Peyer's patch (tissue), 4 donors: ENCODE results near the gene NCOA3.

ENCODE experiments used
- POLR2A ChIP-seq, 2 donors: fragments of 450-650 bp; IDR thresholded peaks; one replicate each; pipeline ENCODE4 v1.5.1; 2017; ENCODE audit warnings: antibody characterized with exemption in 2 of 2, mild to moderate bottlenecking in 2 of 2, moderate library complexity in 2 of 2
- TF ChIP-seq, protein P1 (sequence below), 6 experiments: fragments of 450-650 bp in 4 of 6; fragments of 200-600 bp in 2 of 6; sonication (generic) in 1 of 6; IDR thresholded peaks; one replicate each; pipeline ENCODE4 v1.5.1; 2017 to 2019; ENCODE audit warnings: antibody characterized with exemption in 6 of 6, mild to moderate bottlenecking in 3 of 6, moderate library complexity in 1 of 6

- TF ChIP-seq, protein P1, sequence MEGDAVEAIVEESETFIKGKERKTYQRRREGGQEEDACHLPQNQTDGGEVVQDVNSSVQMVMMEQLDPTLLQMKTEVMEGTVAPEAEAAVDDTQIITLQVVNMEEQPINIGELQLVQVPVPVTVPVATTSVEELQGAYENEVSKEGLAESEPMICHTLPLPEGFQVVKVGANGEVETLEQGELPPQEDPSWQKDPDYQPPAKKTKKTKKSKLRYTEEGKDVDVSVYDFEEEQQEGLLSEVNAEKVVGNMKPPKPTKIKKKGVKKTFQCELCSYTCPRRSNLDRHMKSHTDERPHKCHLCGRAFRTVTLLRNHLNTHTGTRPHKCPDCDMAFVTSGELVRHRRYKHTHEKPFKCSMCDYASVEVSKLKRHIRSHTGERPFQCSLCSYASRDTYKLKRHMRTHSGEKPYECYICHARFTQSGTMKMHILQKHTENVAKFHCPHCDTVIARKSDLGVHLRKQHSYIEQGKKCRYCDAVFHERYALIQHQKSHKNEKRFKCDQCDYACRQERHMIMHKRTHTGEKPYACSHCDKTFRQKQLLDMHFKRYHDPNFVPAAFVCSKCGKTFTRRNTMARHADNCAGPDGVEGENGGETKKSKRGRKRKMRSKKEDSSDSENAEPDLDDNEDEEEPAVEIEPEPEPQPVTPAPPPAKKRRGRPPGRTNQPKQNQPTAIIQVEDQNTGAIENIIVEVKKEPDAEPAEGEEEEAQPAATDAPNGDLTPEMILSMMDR (IDR thresholded peaks at IDR 0.05) = no peak
- TF ChIP-seq POLR2A (IDR thresholded peaks at IDR 0.05) = no peak
These were observed 185.7 kb downstream of the NCOA3 start for GRCh38 chr20:47687095-47687987.
